Adrenal gland (tissue), 12 donors: Measurements from ENCODE around the gene SP140L. TPM values are rescaled to one million over a fixed set of nuclear protein-coding genes. Genes with fewer than 3 reads are reported as not detected.

ENCODE experiments used
- DNase-seq, 7 donors: peaks; one replicate each; pipeline ENCODE4 v3.0.0-alpha.2; 2019 to 2020
- H3K27ac ChIP-seq, 5 donors: fragments of 200-600 bp; sonication (generic) in 4 of 5; 1 replicate in 3 of 5; 2 replicates in 2 of 5; pipeline versions ENCODE4 v1.5.1 to v1.8.0; 2016 to 2020; ENCODE audit warnings: mild to moderate bottlenecking in 1 of 5
- H3K27me3 ChIP-seq: fragments of 200-600 bp; 2 replicates; pipeline ENCODE4 v1.8.0; 2021
- H3K36me3 ChIP-seq, 2 donors: fragments of 200-600 bp; replicated peaks in 1 of 2; 1 replicate in 1 of 2; 2 replicates in 1 of 2; pipeline versions ENCODE4 v1.5.1 to v1.8.0; 2018 to 2022
- H3K4me1 ChIP-seq, 2 donors: fragments of 200-600 bp; replicated peaks in 1 of 2; 1 replicate in 1 of 2; 2 replicates in 1 of 2; pipeline versions ENCODE4 v1.5.1 to v1.8.0; 2018 to 2021
- H3K4me3 ChIP-seq, 4 donors: fragments of 200-600 bp; sonication (generic) in 3 of 4; one replicate each; pipeline ENCODE4 v1.5.1; 2016 to 2018
- H3K9me3 ChIP-seq, 3 donors: fragments of 200-600 bp; sonication (generic) in 1 of 3; replicated peaks in 1 of 3; 1 replicate in 2 of 3; 2 replicates in 1 of 3; pipeline versions ENCODE4 v1.5.1 to v1.8.0; 2016 to 2021
- POLR2A ChIP-seq, 2 donors: fragments of 450-650 bp; IDR thresholded peaks; one replicate each; pipeline ENCODE4 v1.6.1; 2017; ENCODE audit warnings: antibody characterized with exemption in 2 of 2, mild to moderate bottlenecking in 2 of 2, moderate library complexity in 1 of 2
- WGBS, 4 donors: extraction: QIAGEN DNeasy Blood & Tissue Kit in 2 of 4; methylation state at CpG; one replicate each; pipeline versions ENCODE4 v1.1.5 to v1.1.7; 2013 to 2017; 5-methylcytosine and 5-hydroxymethylcytosine counted together
- intact Hi-C, 2 donors: fragments of 100-400 bp; cut with DNase I; formaldehyde crosslinking; loops; one replicate each; pipeline versions ENCODE4 v1.14.1 to v1.15.0; 2022 to 2023
- polyA plus RNA-seq, 3 donors: library from polyadenylated mRNA; stranded (reverse); fragments of 200-250 nt in 2 of 3; fragments of 350-450 nt in 1 of 3; fragmentation: Illumina TruSeq in 1 of 3; extraction: RNeasy Lipid Tissue Mini Kit (QIAGEN cat#74804) in 1 of 3; gene quantifications; one replicate each; pipeline ENCODE4 v1.2.3, GENCODE V29; 2013 to 2014
- total RNA-seq, 9 donors: library from RNA; depleted of rRNA in 4 of 9; stranded (reverse); fragments of >200 nt in 4 of 9; fragments of 120-200 nt in 1 of 9; fragmentation: NEBNext Ultra II Directional in 1 of 9; extraction: Animal tissue kit (Norgen Biotek cat#: 25700) in 1 of 9; gene quantifications; one replicate each; pipeline versions ENCODE4 v1.1.0 to v1.2.4, GENCODE V29; 2013 to 2023
- TF ChIP-seq, protein P1 (sequence below), 6 experiments: fragments of 450-650 bp in 4 of 6; fragments of 200-600 bp in 2 of 6; sonication (generic) in 1 of 6; IDR thresholded peaks; 1 replicate in 5 of 6; 2 replicates in 1 of 6; pipeline versions ENCODE4 v1.5.1 to v1.8.0; 2016 to 2021; ENCODE audit warnings: antibody characterized with exemption in 6 of 6, mild to moderate bottlenecking in 2 of 6, moderate library complexity in 1 of 6
- donor health status: healthy with polysubstance abuse.
- donor health status: Bipolar disorder and iron deficiency.
- donor health status: DM: yes; HTN: yes; CAD: no.
- donor health status: DM: no; HTN: no; CAD: no.
- donor health status: DM: no; HTN: no; CAD: no.
- donor health status: DM: yes; HTN: yes; CAD: no.

The SP140L gene
- total and polyA plus RNA-seq, 12 donors, result 6.5 to 30.8 (median 21.3) TPM

DNA sequence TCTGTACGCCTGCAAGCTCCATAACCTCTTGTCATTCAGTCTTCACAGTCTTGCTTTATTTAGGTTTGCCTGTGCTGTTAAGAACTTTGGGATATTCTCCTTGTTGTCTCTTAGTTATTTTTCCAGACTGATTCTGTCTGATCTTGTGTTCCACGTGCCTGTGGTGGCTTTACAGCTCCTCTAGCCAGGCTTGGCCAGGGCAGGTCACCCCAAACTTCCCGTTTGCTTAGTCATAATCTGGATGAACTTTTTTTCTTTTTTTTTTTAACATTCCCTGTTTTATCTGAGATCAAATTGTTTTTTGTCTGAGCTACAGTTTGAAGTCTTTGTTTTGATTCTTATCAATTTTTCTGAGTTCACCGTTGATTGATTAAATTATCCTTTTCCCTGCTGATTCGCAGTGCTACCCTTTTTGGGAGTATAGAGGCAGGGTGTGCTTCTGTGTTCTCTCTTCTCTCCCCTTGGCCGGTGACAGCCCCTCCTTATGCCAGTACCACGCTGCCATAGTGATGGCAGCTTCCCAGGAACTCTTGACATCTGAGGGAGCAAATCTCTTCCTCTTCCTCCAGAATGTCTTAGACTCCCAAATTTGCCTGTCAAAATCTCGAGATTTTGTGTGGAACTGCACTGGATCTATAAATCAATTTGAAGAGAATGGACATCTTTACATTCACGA is 91.5 kb downstream of the SP140L start:
- Histone ChIP-seq H3K9me3 (no peaks in the 10 kb centered on the region), H3K4me3 (peak overlapping the region in 2 of 4 donors; percentile 3 to 53), H3K27ac (peak overlapping the region in 4 of 5 donors; percentile 15 to 70 (median 46)), H3K4me1 (peaks cover 42 to 70% of the 10 kb centered on the region in 2 donors), H3K36me3 (no peaks in the 10 kb centered on the region), H3K27me3 (no peaks in the 10 kb centered on the region)
- DNase-seq, result peak in 5 of 7 donors; percentile 58 to 70 (median 62)
- intact Hi-C loops, result no loop called here
- TF ChIP-seq, protein P1, sequence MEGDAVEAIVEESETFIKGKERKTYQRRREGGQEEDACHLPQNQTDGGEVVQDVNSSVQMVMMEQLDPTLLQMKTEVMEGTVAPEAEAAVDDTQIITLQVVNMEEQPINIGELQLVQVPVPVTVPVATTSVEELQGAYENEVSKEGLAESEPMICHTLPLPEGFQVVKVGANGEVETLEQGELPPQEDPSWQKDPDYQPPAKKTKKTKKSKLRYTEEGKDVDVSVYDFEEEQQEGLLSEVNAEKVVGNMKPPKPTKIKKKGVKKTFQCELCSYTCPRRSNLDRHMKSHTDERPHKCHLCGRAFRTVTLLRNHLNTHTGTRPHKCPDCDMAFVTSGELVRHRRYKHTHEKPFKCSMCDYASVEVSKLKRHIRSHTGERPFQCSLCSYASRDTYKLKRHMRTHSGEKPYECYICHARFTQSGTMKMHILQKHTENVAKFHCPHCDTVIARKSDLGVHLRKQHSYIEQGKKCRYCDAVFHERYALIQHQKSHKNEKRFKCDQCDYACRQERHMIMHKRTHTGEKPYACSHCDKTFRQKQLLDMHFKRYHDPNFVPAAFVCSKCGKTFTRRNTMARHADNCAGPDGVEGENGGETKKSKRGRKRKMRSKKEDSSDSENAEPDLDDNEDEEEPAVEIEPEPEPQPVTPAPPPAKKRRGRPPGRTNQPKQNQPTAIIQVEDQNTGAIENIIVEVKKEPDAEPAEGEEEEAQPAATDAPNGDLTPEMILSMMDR (IDR thresholded peaks at IDR 0.05), result no peak
- TF ChIP-seq POLR2A (IDR thresholded peaks at IDR 0.05), result no peak
- WGBS, 4 donors, result 25 to 31% (median 29%) methylated on average over 9 of the region's 9 CpGs

DNA sequence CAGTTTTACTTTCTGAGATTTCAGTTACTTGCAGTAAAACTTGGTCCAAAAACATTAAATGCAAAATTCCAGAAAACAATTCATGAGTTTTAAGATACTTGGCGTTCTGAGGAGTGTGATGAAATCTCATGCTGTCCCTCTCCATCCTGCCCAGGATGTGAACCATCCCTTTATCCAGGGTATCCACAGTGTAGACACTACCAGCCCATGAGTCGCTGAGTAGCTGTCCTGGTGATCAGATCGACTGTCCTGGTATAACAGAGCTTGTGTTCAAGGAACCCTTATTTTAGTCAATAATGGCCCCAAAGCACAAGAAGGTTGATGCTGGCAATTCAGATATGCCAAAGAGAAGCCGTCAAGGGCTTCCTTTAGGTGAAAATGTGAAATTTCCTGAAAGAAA is 92.2 kb downstream of the SP140L start:
- Histone ChIP-seq H3K27me3 (no peaks in the 10 kb centered on the region), H3K4me3 (peak overlapping the region in 1 of 4 donors; percentile 53), H3K9me3 (no peaks in the 10 kb centered on the region), H3K27ac (peak overlapping the region in 1 of 5 donors; percentile 56), H3K4me1 (peaks cover 49 to 77% of the 10 kb centered on the region in 2 donors), H3K36me3 (no peaks in the 10 kb centered on the region)
- 79 to 86% (median 85%) methylated on average over 4 of the region's 4 CpGs for WGBS, 4 donors
- no peak for DNase-seq
- no peak for TF ChIP-seq POLR2A (IDR thresholded peaks at IDR 0.05)
- TF ChIP-seq, protein P1 (IDR thresholded peaks at IDR 0.05), result no peak
- intact Hi-C loops, result no loop called here

DNA sequence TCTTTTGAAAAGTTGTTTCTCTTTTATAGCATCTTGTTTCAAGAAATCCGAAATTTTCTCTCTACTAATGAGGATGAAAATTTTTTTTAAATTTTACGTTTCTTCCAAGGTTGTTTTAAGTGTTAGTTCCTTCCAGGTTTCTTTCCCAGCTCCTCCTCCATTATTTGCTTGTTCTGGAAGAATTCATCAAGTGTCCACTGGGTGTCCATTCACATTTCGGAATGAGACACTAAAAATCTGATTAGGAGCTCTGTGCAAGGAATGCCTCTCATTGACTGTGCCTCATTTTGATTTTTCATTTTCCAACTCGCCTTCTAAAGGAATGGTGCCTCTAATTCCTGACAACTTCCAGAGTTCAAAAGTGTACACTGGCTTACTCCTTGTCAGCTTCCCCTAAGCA is 95.2 kb downstream of the SP140L start:
- no peak for DNase-seq
- WGBS, 4 donors, result 66 to 76% (median 76%) methylated on average over 4 of the region's 4 CpGs
- no peaks in the 10 kb centered on the region for H3K27me3 ChIP-seq
- TF ChIP-seq, protein P1 (IDR thresholded peaks at IDR 0.05), result peak in 3 of 6 experiments; percentile 15 to 33 (median 19)
- TF ChIP-seq POLR2A (IDR thresholded peaks at IDR 0.05), result no peak
- no peak overlapping the region for H3K4me3 ChIP-seq
- H3K4me1 ChIP-seq, result peaks cover 52 to 93% of the 10 kb centered on the region in 2 donors
- no peaks in the 10 kb centered on the region for H3K36me3 ChIP-seq
- no peak overlapping the region for H3K27ac ChIP-seq
- intact Hi-C loops, result no loop called here
- no peaks in the 10 kb centered on the region for H3K9me3 ChIP-seq

DNA sequence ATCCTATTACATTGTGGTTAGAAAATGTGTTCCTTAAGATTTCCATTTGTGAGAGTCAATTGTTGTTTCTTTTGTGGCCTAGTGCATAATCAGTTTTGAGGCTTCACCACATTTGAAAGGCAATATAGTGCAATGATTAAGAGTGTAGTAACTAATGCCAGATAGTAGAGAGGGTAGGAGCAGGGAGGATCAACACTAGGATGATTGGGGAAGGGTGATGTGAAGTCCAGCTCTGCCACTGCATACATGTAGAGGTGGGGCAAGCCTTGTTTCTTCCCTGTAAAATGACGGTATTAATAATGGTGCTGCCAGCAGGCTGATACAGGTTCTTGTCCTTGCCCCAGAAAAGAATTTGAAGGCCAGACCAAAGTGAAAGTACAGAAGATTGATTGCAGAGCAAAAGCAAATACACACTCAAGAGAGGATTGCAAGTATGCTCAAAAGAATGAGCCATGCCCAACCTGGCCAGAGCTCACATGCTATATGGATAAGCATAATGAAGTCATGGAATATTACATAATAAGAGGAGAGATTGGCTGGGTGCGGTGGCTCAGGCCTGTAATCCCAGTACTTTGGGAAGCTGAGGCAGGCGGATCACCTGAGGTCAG is 97.0 kb downstream of the SP140L start:
- DNase-seq, result peak in 5 of 7 donors; percentile 46 to 71 (median 56)
- H3K4me3 ChIP-seq, result peak overlapping the region in 1 of 4 donors; percentile 21
- H3K36me3 ChIP-seq, result no peaks in the 10 kb centered on the region
- H3K4me1 ChIP-seq, result peaks cover 36 to 76% of the 10 kb centered on the region in 2 donors
- H3K9me3 ChIP-seq, result peaks cover 0 to under 1% (median 0%) of the 10 kb centered on the region in 3 donors
- intact Hi-C loops, result no loop called here
- H3K27ac ChIP-seq, result peak overlapping the region in 4 of 5 donors; percentile 12 to 81 (median 69)
- no peaks in the 10 kb centered on the region for H3K27me3 ChIP-seq
- no peak for TF ChIP-seq POLR2A (IDR thresholded peaks at IDR 0.05)
- TF ChIP-seq, protein P1 (IDR thresholded peaks at IDR 0.05), result no peak
- WGBS, 4 donors, result 65 to 74% (median 70%) methylated on average over 3 of the region's 3 CpGs
